Measurements from ENCODE around the gene EZR. TPM values are rescaled to one million over a fixed set of nuclear protein-coding genes. Genes with fewer than 3 reads are reported as not detected.

EZR gene
- total and polyA plus RNA-seq, 9 of the 15 experiments (the other 6 are each of a cell fraction or from before 2014, with no cell fraction given), result 36.5 to 162 (median 104) TPM

GRCh38 chr6:158849899-158850806, 31.0 kb upstream of the EZR start (continued):
- peak; percentile 64; the same call in 1 of the 2 replicates for TF ChIP-seq AFF4 (CRISPR knock-in tag; IDR thresholded peaks at IDR 0.05)
- TF ChIP-seq ZNF408 (CRISPR knock-in tag; IDR thresholded peaks at IDR 0.05; ENCODE audit: low read depth), result no peak
- TF ChIP-seq ARNT (IDR thresholded peaks at IDR 0.05), result peak in 1 of 2 experiments; percentile 39; a peak in 2 of 4 replicates
- TF ChIP-seq TAF7 (tag; IDR thresholded peaks at IDR 0.05), result no peak
- no peak for TF ChIP-seq RFX5 (IDR thresholded peaks at IDR 0.05; ENCODE audit: low read depth, low read length)
- no peak for TF ChIP-seq ESRRB (CRISPR knock-in tag; IDR thresholded peaks at IDR 0.05; ENCODE audit: borderline replicate concordance)
- TF ChIP-seq ZNF12 (CRISPR knock-in tag; IDR thresholded peaks at IDR 0.05), result no peak
- no peak for TF ChIP-seq CCAR2 (IDR thresholded peaks at IDR 0.05; ENCODE audit: low read depth, low read length)
- TF ChIP-seq ZNF398 (CRISPR knock-in tag; IDR thresholded peaks at IDR 0.05), result no peak
- peak; percentile 27 to 29; a peak in 3 of 4 replicates for TF ChIP-seq RAD21 (CRISPR knock-in tag; conservative IDR thresholded peaks at IDR 0.05 in 1 of 2, IDR thresholded peaks at IDR 0.05 in 1 of 2)
- TF ChIP-seq BDP1 (IDR thresholded peaks at IDR 0.05; ENCODE audit: insufficient read depth, insufficient read length), result no peak
- TF ChIP-seq SREBF2 (CRISPR knock-in tag; IDR thresholded peaks at IDR 0.05), result no peak
- TF ChIP-seq GATA2 (CRISPR knock-in tag; IDR thresholded peaks at IDR 0.05), result no peak; the same call in 1 of the 2 replicates
- TF ChIP-seq SAFB2 (IDR thresholded peaks at IDR 0.05; ENCODE audit: borderline replicate concordance, low read depth, low read length, severe bottlenecking), result no peak
- no peak for TF ChIP-seq BRCA1 (IDR thresholded peaks at IDR 0.05)
- no peak for TF ChIP-seq BRCA1 (CRISPR knock-in tag; IDR thresholded peaks at IDR 0.05)
- no peak for TF ChIP-seq MBD1 (CRISPR knock-in tag; IDR thresholded peaks at IDR 0.05)
- TF ChIP-seq FOXA3 (CRISPR knock-in tag; conservative IDR thresholded peaks at IDR 0.05 in 1 of 2, IDR thresholded peaks at IDR 0.05 in 1 of 2), result peak; percentile 76 to 85; a peak in 3 of 4 replicates
- TF ChIP-seq NR4A1 (CRISPR knock-in tag; IDR thresholded peaks at IDR 0.05), result no peak
- TF ChIP-seq NR4A1 (tag; IDR thresholded peaks at IDR 0.05), result no peak
